Measurements from ENCODE around the gene DNM3. TPM values are rescaled to one million over a fixed set of nuclear protein-coding genes. Genes with fewer than 3 reads are reported as not detected.

The DNM3 gene
- total RNA-seq, 1 experiment from 2014 or later: 2.7 TPM

DNA sequence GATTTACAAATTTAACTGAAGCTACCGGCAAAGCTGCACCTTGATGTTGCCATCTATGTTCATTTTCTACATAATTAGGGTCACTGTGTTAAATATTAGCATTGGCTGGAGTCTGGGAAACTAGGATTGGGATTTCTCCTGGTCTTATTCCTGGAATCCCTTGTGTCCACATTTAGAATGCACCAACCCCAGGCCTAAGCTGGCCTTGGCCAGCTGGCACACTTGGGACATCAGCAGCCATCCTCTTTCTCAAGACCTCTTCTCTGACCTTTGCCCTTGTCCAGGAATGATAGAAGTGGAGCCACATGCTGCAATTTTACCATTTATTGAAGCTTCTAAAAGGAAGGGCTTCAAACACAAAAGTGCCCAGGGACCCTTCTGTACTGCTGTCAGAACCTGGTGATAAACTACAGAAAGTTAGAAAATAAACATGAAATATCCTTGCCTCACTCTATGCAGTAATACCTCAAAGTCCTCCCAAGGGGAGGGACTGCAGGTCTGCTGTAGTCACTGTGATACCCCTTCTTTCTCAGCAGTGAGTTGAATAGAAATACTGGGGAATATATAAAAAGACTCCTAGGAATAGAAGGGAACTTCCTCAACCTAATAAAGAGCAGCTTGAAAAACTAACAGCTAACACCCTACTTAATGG is 616.3 kb downstream of the DNM3 start:
- no peaks in the 10 kb centered on the region for H3K79me2 ChIP-seq (ENCODE audit: insufficient read depth, low read length)
- H4K20me1 ChIP-seq (ENCODE audit: control insufficient read depth, insufficient read depth, insufficient read length): no peaks in the 10 kb centered on the region
- no peaks in the 10 kb centered on the region; the same call in 1 of the 2 replicates for H3K4me1 ChIP-seq (ENCODE audit: insufficient read depth, low read length)
- H3K4me2 ChIP-seq (ENCODE audit: insufficient read depth, insufficient read length, low read length): no peak overlapping the region
- no peak overlapping the region for H3T11ph ChIP-seq (ENCODE audit: low read length)
- no peaks in the 10 kb centered on the region for H3K27me3 ChIP-seq (ENCODE audit: insufficient read depth, low read length)
- no peak overlapping the region for H3K27ac Mint-ChIP-seq
- H3K4me1 Mint-ChIP-seq: peaks cover 12 to 13% of the 10 kb centered on the region in 2 experiments
- no peaks in the 10 kb centered on the region for H3K23me2 ChIP-seq (ENCODE audit: insufficient read length, low read depth, low read length, poor library complexity, severe bottlenecking)
- H3K18ac ChIP-seq (ENCODE audit: insufficient read length, low read depth, low read length): no peak overlapping the region
- no peak overlapping the region for H3K56ac ChIP-seq (ENCODE audit: insufficient read length, low read depth, low read length)
- no peak overlapping the region for H3K4ac ChIP-seq (ENCODE audit: low read depth, low read length)
- WGBS (ENCODE audit: extremely low coverage, insufficient read length, low lambda C conversion rate): no CpG with 5 or more reads among the region's 1 CpG
- no peak overlapping the region for H2BK12ac ChIP-seq (ENCODE audit: insufficient read length, low read depth, low read length)
- no peak overlapping the region for H3K23ac ChIP-seq (ENCODE audit: insufficient read length, low read depth, low read length)
- no peak overlapping the region for H2BK120ac ChIP-seq (ENCODE audit: low read depth, low read length, poor library complexity, severe bottlenecking)
- no peak overlapping the region for H2BK15ac ChIP-seq (ENCODE audit: low read depth, low read length)
- no peak overlapping the region for H3K9ac ChIP-seq (ENCODE audit: extremely low read depth, insufficient read length, low read length)
- H4K5ac ChIP-seq (ENCODE audit: insufficient read length, low read depth, low read length): no peak overlapping the region
- H2BK5ac ChIP-seq (ENCODE audit: insufficient read length, low read length): no peak overlapping the region
- no peak overlapping the region for H3K4me3 Mint-ChIP-seq
- no peak overlapping the region for H4K91ac ChIP-seq (ENCODE audit: insufficient read length, low read depth, low read length)
- TF ChIP-seq, protein P1, sequence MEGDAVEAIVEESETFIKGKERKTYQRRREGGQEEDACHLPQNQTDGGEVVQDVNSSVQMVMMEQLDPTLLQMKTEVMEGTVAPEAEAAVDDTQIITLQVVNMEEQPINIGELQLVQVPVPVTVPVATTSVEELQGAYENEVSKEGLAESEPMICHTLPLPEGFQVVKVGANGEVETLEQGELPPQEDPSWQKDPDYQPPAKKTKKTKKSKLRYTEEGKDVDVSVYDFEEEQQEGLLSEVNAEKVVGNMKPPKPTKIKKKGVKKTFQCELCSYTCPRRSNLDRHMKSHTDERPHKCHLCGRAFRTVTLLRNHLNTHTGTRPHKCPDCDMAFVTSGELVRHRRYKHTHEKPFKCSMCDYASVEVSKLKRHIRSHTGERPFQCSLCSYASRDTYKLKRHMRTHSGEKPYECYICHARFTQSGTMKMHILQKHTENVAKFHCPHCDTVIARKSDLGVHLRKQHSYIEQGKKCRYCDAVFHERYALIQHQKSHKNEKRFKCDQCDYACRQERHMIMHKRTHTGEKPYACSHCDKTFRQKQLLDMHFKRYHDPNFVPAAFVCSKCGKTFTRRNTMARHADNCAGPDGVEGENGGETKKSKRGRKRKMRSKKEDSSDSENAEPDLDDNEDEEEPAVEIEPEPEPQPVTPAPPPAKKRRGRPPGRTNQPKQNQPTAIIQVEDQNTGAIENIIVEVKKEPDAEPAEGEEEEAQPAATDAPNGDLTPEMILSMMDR (conservative IDR thresholded peaks at IDR 0.05): no peak
- no peaks in the 10 kb centered on the region for H3K9me3 Mint-ChIP-seq
- H3K79me1 ChIP-seq (ENCODE audit: insufficient read depth, low read depth, low read length, poor library complexity, severe bottlenecking): no peaks in the 10 kb centered on the region
- H2BK20ac ChIP-seq (ENCODE audit: low read depth, low read length, poor library complexity, severe bottlenecking): no peak overlapping the region
- H3K36me3 Mint-ChIP-seq (ENCODE audit: insufficient read depth in 1 of 3, low read depth in 3 of 3): no peaks in the 10 kb centered on the region
- no peak overlapping the region for H4K8ac ChIP-seq (replicated peaks; ENCODE audit: insufficient read length, low read depth, low read length)
- no peak overlapping the region for H3K27ac ChIP-seq (ENCODE audit: insufficient read length, low read depth, low read length)
- no peaks in the 10 kb centered on the region for H3K9me3 ChIP-seq (ENCODE audit: control insufficient read depth, low read depth, low read length)
- no peak overlapping the region for H2AK5ac ChIP-seq (ENCODE audit: insufficient read length, low read length)
- DNase-seq: no peak
- H3K27me3 Mint-ChIP-seq (ENCODE audit: low read depth): no peaks in the 10 kb centered on the region
- no peak overlapping the region for H2AFZ ChIP-seq (ENCODE audit: low read length)
- no peak overlapping the region for H3K14ac ChIP-seq (ENCODE audit: insufficient read depth, low read length)
